ENCODE data around the gene SMIM41. TPM values are rescaled to one million over a fixed set of nuclear protein-coding genes. Genes with fewer than 3 reads are reported as not detected.
A peak's percentile ranks its signal among the peaks of the same experiment; 100 is the strongest.

Gene SMIM41
- total and polyA plus RNA-seq, 10 donors: 0.64 to 8.1 (median 2.0) TPM

- peak; percentile 69 to 79 (median 77) for TF ChIP-seq POLR2AphosphoS5 (IDR thresholded peaks at IDR 0.05)
- TF ChIP-seq POLR2A (IDR thresholded peaks at IDR 0.05): no peak
- no peak for TF ChIP-seq CTCF (IDR thresholded peaks at IDR 0.05 in 8 of 11, conservative IDR thresholded peaks at IDR 0.05 in 3 of 11)
- H3K27ac ChIP-seq: peak overlapping the region; percentile 70 to 88 (median 79)
- 45 to 69% (median 56%) methylated on average over 13 of the region's 13 CpGs for WGBS, 5 donors
- peaks cover 0 to 33% (median 10%) of the 10 kb centered on the region in 6 donors for H3K36me3 ChIP-seq
- no peak for DNase-seq
- no peaks in the 10 kb centered on the region for H3K9me3 ChIP-seq
- H3K4me1 ChIP-seq: peaks cover 28 to 57% (median 40%) of the 10 kb centered on the region in 6 donors
- intact Hi-C loops (cut with DNase I; ENCODE audit: low total_unique reads): loop anchor here (2.0 kb wide), 1 partner anchor 55 kb away; no protein-coding TSS in a partner anchor
- H3K27me3 ChIP-seq (replicated peaks in 1 of 7): no peaks in the 10 kb centered on the region
- H3K4me3 ChIP-seq: peak overlapping the region in 4 of 8 donors; percentile 6 to 58 (median 25)
Observed at GRCh38 chr12:52082026-52082668, 2.6 kb downstream of the SMIM41 start.

- Histone ChIP-seq H3K4me1 (peaks cover 28 to 57% (median 40%) of the 10 kb centered on the region in 6 donors), H3K27ac (peak overlapping the region; percentile 48 to 88 (median 79)), H3K36me3 (peaks cover 0 to 28% (median 6%) of the 10 kb centered on the region in 6 donors), H3K27me3 (replicated peaks in 1 of 7) (peaks cover 0 to 1% (median 0%) of the 10 kb centered on the region in 7 donors), H3K4me3 (no peak overlapping the region), H3K9me3 (no peaks in the 10 kb centered on the region)
- intact Hi-C loops (cut with DNase I; ENCODE audit: low total_unique reads): loop anchor here (2.0 kb wide), 1 partner anchor 56 kb away; no protein-coding TSS in a partner anchor
- 60 to 79% (median 73%) methylated on average over 3 to 4 of the region's 4 CpGs for WGBS, 5 donors
- TF ChIP-seq POLR2A (IDR thresholded peaks at IDR 0.05): no peak
- TF ChIP-seq POLR2AphosphoS5 (IDR thresholded peaks at IDR 0.05): no peak
- TF ChIP-seq CTCF (IDR thresholded peaks at IDR 0.05 in 8 of 11, conservative IDR thresholded peaks at IDR 0.05 in 3 of 11): no peak
- DNase-seq: no peak
Observed at GRCh38 chr12:52082669-52082987, 3.1 kb downstream of the SMIM41 start.

GRCh38 chr12:52082988-52083637 is 3.6 kb downstream of the SMIM41 start:
- H3K4me3 ChIP-seq: no peak overlapping the region
- WGBS, 5 donors: 27 to 48% (median 41%) methylated on average over 10 to 11 of the region's 11 CpGs
- H3K36me3 ChIP-seq: peaks cover 0 to 23% (median 2%) of the 10 kb centered on the region in 6 donors
- intact Hi-C loops (cut with DNase I; ENCODE audit: low total_unique reads): loop anchor here (2.0 kb wide), 1 partner anchor 56 kb away; no protein-coding TSS in a partner anchor
- no peaks in the 10 kb centered on the region for H3K9me3 ChIP-seq
- TF ChIP-seq POLR2AphosphoS5 (IDR thresholded peaks at IDR 0.05): peak in 2 of 3 donors; percentile 43
- no peak for TF ChIP-seq POLR2A (IDR thresholded peaks at IDR 0.05)
- TF ChIP-seq CTCF (IDR thresholded peaks at IDR 0.05 in 8 of 11, conservative IDR thresholded peaks at IDR 0.05 in 3 of 11): peak; percentile 84 to 97 (median 93)
- H3K27me3 ChIP-seq (replicated peaks in 1 of 7): peaks cover 0 to 5% (median 0%) of the 10 kb centered on the region in 7 donors
- H3K4me1 ChIP-seq: peaks cover 28 to 58% (median 40%) of the 10 kb centered on the region in 6 donors
- DNase-seq: peak; percentile 89
- H3K27ac ChIP-seq: peak overlapping the region in 7 of 8 donors; percentile 48 to 88 (median 79)

GRCh38 chr12:52083638-52083996 is 4.1 kb downstream of the SMIM41 start:
- H3K4me3 ChIP-seq: no peak overlapping the region
- DNase-seq: no peak
- 3 to 8% (median 4%) methylated on average over 2 of the region's 2 CpGs for WGBS, 5 donors
- peaks cover 28 to 59% (median 40%) of the 10 kb centered on the region in 6 donors for H3K4me1 ChIP-seq
- TF ChIP-seq CTCF (IDR thresholded peaks at IDR 0.05 in 8 of 11, conservative IDR thresholded peaks at IDR 0.05 in 3 of 11) (peak in 6 of 11 experiments; percentile 2 to 63 (median 32)), POLR2A (IDR thresholded peaks at IDR 0.05) (no peak)
- H3K27ac ChIP-seq: peak overlapping the region in 3 of 8 donors; percentile 79 to 88 (median 86)
- no peaks in the 10 kb centered on the region for H3K9me3 ChIP-seq
- peaks cover 0 to 18% (median 0%) of the 10 kb centered on the region in 6 donors for H3K36me3 ChIP-seq
- peaks cover 0 to 6% (median 0%) of the 10 kb centered on the region in 7 donors for H3K27me3 ChIP-seq (replicated peaks in 1 of 7)
- intact Hi-C loops (cut with DNase I; ENCODE audit: low total_unique reads): loop anchor here (2.0 kb wide), 1 partner anchor 57 kb away; no protein-coding TSS in a partner anchor
